Right kidney (tissue), 1 donor: Measurements from ENCODE around the gene DGKG.
A peak's percentile ranks its signal among the peaks of the same experiment; 100 is the strongest.

Experiments used
- DNase-seq: peaks from one replicate; pipeline ENCODE4 v3.0.0-alpha.2; 2016

The DGKG gene

DNA sequence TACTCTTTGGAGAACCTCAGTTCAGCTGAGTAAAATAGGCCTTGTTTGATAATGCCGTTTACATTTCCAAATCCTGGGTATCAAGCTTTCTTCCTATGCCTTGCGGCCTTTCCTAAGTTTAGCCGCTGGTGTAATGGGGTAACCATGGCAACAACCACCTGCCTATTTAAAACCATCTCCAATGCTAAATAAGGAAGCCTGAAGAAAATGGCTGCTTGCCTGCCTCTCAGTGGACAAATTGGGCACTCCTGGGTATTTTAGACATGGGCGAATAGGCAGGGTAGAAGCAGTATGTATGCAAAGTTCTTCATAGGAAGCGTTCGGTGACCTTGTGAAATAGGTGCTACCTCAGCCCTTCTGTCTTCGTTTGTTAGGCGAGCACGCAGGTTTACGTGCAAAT is 122.7 kb downstream of the DGKG start:
- no peak for DNase-seq

DNA sequence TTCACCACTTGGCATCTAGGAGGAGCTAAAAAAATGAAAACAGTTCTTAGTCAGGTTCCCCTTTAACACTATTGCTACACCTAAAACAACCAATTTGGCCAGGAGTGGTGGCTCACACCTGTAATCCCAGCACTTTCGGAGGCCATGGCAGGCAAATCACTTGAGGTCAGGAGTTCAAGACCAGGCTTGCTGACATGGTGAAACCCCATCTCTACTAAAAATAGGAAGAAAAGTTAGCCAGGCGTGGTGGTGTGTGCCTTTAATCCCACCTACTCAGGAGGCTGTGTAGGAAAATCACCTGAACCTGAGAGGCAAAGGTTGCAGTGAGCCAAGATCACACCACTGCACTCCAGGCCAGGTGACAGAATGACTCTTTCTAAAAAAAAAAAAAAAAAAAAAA is 124.1 kb downstream of the DGKG start:
- DNase-seq: no peak

DNA sequence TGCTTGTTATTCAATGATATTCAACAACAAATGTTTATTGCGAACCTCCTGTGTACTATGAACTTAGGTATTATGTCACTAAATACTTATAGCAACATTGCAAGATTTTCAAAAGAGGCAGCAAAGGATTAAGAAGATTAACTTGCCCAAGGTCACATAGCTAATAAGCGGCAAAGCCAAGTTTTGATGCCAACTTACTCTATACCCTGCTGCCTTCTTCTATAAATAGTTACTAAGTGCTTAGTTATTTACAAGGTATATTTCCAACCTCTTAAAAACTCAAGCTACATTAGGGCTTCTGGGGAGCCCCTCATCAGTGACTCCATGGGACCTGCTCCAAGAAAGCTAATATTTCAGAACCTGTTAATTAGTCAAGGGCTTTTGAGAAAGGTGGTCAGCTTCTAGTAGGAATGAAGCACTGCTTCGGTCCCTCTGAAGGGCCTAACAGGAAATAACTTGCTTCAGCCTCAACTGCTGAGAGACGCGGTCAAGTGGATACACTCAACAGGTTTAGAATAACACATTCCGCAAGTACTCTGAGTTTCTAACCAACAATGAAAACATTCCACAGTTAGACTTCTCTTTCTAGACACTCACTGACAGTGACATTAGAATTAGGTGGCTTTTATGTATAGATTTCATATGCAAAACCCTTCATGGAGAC is 125.5 kb downstream of the DGKG start:
- DNase-seq: no peak

DNA sequence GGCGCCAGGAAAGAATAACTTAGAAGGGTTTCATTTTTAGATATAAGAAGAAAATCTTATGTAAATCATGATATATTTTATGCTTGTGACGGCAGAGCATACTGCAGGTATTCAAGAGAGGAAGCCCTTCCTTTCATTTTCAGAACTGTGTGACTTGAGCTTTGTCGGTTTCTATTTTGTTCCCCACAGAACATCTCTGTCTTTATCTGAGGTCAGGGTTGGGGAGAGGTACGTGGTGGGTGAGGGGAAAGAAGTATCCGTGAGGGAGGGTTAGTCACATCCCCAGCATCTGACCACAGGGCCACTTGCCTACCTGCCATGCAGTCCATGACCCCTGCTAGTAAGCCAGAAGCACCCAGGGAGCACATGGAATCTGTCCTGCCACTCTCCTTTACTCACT is 126.5 kb downstream of the DGKG start:
- no peak for DNase-seq

DNA sequence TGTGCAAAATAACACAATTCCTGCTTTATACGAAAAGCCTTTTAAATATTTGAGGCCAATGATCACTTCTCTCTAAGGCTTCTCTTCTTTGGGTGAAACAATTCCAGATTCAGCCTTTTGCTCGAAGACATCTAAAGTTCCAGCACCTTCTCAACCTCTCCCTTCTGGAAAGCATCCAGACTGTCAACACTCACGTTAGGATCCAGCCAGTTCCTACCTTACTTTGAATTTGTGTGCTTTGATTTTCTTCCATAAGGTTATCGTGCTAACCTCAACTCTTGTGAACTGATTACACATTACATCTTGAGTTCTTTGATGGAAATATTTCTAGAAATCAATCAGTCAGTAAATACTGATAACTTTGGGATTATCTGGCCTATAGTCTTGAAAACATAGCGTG is 127.9 kb downstream of the DGKG start:
- DNase-seq: no peak

DNA sequence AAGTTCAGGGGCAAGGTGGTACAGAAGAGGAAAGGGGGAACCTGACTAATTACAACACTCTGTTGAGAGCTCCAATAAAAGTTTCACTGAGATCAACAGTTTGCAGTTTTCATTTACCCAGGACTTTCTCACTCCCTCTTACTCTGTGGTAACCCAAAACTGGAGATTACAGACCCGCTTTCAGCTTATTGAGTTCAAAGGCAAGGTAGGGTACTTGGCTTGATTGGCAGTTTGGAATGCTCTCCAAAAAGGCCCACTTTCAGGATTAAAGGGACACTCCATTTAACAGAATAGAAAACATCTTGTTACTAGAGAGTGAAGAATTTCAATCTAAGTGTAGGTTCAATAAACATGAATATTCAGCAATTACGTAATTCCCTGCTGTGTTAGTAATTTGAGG is 135.6 kb downstream of the DGKG start:
- no peak for DNase-seq

DNA sequence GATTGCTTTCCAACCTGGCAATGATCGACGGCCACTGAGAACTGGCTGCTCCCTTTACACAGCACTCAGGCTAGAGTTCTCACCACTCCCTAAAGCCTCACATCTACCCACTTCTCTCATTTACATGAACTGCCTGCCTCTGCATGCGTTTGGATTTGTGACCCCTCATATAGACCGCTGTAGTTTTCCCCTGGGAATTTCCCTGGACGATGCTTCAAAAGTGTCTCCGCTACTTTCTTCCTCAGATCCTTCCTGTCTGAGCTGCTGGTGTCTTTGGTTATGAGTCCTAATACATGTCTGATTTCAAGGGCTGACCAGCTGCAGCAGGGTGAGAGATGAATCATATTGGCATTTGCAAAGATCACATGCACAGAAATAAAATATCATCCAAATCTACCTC is 136.4 kb downstream of the DGKG start:
- no peak for DNase-seq

DNA sequence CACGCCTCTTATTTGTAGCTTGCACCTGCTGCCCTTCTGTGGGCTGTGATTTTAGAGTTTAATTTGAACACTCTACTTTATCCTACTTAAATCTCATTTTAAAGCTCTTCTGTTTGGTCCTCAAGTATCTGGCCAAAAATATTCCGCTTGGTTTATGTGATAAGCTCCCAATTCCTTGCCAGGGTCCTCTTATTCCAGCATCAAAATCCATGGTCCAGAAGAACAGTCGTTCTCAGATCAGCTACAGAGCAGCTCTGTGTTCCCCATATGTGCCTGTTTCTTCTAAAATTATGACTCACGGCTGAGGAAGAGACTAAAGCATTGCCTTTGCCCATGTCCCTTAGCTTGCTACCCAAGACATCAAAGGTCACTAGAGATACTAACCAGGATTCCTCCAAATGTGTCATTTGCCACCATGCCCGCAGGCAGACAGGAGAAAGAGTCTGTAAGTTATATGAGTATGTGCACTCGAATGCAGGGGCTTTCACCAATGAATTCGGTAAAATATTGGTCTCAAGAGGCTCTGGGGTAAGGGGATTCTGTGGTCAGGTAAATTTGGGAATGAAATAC is 137.9 kb downstream of the DGKG start:
- DNase-seq: no peak

DNA sequence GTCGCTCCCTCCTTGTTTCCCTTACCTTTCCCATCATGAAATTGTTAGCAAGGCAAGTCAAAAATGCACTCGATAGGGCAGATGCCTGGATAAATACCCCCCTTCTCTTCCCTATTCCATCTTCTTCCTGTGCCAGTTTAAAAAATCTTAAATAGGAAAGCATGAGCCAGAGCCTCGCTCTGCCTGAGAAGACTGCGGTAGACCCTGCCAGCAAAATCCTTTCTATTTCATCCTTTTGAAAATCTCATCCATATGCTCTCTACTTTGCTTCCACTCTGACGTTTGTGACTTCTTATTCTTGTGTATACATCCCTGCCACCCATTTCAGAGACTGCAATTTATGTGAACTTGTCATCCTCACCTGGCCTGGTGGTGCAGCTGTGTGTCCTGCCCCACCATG is 138.6 kb downstream of the DGKG start:
- DNase-seq: no peak

DNA sequence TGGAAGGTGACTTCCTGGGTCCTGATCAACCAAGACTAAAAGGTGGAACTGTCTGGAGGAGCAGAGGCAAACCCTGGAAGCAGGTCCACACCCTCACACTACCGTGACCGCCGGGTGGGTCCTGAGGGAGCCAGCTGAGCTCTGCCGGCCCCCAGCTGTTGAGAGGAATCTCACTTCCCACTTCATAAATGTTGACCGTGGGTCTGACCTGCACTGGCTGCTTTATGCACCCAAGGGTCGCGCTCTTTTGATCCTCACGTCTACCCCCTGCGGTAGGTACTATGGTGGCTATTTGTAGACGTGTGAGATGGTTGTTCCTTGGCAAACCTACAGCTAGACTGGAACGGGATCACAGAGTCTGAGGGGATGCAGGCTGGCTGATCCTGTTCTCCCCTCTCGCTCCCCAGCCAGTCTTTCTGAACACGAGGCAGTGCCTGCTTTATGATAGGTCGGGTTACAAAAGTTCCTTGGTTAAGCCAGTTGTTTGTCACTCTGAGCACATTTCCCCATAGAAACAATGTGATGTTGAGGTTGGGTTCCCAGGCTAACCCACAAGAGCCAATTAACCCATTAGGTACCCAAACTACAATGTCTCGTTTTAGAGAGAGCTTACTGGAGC is 140.2 kb downstream of the DGKG start:
- DNase-seq: no peak

DNA sequence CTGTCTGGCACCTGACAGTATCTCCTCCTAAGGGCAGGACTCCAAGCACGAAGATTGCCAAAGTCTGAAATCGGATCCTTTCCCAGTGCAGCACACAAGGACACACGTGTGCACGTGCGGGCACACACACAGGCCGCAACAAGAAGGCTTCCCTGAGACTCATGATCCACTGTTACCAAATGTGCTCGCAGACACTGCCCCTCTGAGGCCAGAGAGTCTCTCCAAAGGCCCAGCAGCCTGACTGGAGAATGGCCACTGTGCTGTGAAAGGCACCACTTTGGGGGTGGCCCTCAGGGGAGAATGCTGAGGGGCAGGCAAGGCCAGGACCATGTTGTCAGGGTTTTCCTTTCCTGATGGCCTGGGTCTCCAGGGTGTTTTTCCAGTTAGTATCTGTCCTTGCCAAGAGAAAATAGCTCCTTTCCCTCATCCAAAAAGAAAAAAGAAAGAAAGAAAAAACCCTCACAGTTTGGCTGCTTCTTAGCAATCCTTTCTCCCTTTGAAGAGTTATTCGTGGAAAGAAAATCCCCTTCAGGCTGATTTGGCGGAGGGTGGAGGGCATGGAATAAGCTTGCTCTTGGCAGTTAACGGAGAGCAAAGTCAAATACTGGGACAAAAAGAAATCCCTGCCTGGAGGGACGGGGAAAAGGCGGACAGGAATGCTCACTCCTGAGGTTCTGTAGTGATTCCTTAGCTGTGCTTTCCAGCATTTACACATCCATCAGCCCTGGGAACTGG is 141.0 kb downstream of the DGKG start:
- no peak for DNase-seq

DNA sequence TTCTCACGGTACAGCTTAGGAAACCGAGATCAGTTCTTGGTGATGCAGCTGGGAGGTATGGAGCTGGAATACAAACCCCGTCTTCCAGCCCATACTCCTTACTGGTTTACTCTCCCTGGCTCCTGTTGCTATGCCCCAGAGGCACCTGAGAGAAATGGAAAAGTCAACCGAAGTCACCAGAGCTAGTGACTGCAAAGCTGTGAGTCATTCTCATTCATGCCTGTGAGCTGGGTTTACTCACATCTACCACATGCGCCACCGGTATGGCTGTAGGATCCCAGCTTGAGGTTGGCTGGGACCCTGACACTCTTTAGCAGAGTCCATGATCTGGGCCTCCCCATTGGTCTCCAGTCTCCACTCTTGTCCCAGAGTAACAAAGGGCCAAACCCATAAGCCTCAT is 141.7 kb downstream of the DGKG start:
- DNase-seq: no peak

DNA sequence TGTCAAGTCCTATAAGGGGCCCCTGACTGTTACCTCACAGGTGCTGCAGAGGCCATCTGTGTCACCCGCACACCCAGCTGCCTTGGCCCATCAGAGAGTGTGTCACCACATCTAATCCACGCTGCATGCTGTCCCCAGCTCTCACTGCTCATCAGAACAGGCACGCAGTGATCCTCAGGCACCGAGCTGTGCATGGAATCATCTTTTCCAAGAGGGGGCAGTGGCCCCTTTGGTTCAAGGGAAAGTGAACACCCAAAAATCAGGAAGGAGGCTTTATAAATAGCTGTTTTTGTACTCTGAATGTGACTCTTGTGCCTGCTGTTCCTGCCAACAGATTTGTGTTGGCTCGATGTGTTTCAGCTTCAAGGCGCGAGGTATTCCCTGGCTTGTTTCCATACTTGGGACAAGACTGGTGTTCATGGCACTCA is 142.8 kb downstream of the DGKG start:
- DNase-seq: no peak

DNA sequence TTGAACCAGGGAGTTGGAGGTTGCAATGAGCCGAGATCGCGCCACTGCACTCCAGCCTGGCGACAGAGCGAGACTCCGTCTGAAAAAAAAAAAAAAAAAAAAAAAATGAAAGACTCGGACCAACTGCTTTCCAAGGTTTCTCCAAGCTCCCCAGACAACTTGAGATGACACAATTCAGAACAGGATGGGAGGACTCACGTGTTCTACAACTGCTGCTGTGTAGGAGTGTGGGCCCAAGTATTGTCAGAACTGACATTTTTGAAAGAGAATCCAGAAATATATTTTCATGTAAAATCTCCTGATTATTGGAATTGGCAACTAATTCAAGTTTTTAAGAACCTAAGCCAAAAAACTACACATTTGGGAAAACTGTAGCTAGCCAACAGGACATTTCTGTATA is 143.6 kb downstream of the DGKG start:
- no peak for DNase-seq

DNA sequence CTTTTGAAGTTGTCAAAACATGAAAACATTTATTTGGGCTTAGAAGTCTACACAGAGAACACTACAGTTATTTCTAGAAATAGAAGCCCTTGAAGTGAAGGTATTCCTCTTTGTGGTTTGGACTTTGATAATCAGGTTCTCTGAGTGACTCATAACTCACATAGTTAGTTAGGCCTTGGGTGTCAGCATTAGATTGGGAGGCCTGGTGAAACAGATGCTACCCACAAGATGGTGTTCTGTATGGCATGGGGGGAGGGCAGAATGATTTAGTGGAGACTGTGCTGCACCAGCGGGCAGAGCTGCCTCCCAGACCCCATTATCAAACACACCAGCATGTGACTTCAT is 144.2 kb downstream of the DGKG start:
- DNase-seq: no peak

DNA sequence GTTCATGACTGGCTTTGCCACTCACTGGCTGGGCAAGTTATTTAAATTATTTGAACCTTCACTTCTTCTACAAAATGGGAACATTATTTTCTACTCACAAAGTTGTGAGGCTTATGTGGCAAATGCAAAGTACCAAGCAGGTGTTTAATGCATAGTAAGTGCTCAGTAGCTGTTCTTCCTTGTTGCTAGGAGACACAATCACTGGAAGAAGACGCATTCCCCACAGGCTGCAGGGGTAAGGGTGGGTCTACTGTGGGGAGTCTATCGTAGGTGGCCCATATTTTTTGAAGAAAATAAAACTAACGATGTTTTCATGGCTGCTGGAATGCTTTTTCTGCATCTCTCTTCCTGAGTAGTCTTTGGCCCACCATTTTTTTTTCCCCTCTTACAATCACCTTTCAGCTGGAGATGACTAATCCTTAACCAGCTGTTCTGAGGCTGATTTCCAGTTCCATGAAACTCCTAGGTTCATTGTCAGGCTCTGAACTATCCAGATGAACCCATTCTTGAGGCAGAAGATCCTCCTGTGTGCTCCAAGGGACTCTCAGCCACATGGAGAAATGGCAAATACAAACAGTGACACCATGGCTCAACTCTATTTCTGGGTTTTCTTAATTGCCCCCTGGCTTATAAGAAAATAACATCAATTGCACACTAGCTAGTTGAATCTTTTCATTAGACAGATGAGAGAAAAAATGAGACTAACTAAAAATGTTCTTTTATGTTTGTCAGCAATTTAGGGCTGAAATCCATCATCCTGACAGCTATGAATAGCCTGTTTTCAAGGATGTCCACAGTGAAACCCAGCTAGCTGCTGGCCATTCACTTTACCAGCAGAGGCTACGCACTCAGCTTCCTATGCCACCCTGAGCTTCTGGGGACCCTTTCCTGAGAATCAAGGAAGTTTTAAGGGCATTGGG is 144.9 kb downstream of the DGKG start:
- no peak for DNase-seq

DNA sequence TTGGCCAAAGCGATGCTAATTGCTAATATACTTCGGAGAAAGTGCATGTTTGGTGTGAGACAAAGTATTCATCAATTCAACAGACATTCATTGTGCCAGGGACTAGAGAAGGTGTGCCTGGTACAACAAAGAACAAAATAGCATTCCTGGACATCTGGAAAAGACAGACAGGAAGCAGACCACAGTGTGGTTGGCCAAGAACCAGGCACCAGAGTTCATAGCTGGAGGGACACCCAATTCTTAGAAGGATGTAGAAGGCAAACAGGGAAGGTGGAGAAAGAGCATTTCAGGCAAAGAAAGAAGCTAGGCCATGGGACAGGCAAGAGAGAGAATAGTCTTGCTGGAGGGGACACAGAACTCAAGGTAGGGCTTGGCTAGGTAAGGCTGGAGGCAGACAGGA is 147.4 kb downstream of the DGKG start:
- no peak for DNase-seq

DNA sequence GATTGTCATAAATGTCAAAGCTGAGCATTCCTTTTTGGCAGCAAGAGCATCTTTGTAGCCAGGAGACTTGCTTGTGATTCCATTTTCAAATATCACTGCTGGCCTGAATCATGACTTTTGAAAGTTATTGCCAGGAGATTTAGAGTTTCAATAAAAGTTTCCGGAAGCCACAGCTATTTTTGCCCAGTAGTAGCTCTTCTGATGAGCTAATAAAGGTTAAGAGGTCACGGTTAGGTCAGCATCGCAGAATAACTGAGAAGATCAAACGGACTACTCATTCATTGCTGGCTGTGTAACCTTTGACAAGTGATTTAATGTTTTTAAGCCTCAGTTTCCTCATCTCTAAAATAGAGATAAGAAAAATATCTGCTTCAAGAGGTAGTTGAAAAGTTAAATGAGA is 148.1 kb downstream of the DGKG start:
- DNase-seq: no peak

DNA sequence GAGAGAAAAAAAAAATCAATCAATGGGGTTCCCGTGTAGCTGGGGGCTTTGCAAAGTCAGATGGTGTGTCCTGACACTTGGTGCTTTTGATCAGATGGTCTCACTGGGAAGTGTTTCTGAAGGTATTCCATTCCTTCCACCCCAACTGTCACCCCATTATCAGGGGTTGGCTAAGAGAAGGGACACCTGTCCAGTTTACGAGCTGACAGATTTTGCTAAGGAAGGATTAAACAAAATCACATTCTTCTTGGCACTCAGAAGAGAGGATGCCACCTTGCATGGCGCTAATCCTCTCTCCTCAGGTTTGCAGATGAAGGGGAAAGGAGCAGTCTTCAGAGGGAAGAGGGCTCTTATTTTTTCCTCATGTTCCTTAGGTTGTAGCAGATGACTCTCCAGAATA is 149.4 kb downstream of the DGKG start:
- no peak for DNase-seq

DNA sequence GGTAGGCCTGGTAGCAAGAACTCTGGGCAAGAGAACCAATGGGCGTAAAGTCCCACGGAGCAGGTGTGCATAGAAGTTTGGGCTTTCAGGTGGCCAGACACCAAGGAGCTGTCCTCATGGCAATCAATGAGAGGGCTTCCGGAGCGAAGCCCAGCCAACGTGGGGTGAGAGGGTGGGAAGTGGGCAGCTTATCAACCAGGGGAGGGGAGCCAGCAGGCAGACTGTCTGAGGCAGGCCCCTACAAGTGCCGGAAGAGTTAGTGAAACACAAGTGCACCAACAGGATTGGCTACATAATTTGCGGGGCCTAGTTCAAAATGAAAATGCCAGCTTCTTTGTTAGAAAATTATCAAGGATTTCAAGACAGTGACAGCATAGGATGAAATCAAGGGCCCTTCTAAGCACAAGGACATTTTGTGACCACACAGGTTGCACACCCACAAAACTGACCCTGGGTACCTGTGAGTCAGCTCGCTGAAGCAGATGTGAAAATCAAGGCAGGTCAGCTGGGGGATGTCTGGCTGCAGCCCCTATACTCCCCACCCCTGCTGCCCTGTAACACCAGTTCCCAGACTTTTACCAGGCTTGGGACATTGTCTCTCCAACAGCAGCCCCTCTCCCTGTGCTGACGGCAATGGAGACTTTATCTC is 151.1 kb downstream of the DGKG start:
- DNase-seq: no peak

DNA sequence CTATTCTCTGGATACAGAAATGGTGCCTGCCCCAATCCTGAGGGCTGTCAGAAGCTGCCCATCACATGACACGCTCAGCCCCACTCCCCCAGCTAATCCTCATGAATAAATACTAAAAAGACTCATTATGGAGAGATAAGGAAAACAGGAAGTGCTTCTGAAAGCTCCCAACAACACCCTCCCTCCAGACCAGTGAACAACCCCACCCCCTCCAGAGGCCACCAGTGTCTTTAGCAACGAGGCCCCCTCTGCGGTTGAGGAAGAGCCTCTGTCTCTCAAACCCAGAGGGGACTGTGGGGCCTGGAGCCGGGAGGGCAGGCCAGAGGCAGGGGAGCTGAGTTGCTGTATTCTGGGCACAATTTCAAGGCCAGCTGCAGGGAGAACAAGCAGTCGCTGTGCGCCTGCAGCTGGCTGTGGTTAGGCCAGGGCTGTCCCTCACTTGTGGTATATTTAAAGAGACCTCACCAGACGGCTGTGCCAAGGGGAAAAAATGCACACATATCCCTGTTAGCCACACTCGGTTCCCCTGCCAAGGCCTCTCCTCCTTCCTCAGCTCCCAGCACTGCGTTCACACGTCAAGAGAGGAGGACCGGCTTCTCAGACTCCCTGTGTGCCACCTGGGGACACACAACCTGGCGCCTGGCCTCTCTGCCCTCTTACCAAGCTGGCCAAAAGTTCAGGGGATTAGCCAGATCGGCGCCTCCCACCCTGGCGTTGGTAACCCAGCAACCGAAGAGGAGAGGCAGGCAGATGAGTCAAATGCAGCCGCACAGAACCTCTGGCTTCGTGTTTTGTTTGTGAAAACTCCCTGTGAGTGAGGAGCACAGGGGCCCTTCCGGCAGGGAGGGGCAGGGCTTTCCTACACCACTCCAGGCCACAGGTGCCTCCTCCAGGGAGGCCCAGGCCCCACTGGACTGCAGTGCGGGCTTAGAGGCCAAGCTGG is 152.0 kb downstream of the DGKG start:
- DNase-seq: peak; percentile 59
